HFF-Myc (cell line): Measurements from ENCODE around the gene KLK7.

Experiments used
- DNase-seq: peaks from one replicate; pipeline ENCODE4 v3.0.0-alpha.2; 2011; ENCODE audit warnings: low read depth; ENCODE audit errors: extremely low read depth
- H3K4me3 ChIP-seq: replicated peaks from 2 replicates; pipeline ENCODE4 v1.5.1; 2011; ENCODE audit warnings: low read depth, mild to moderate bottlenecking, control low read depth, low read length
- CTCF ChIP-seq: IDR thresholded peaks from 2 replicates; pipeline ENCODE4 v1.5.1; 2012; ENCODE audit warnings: mild to moderate bottlenecking, low read depth, low read length, control low read depth; ENCODE audit errors: missing control alignments

Gene KLK7

GRCh38 chr19:50943074-50943828 lies 40.5 kb downstream of the KLK7 start:
- DNase-seq, result no peak
- no peak for TF ChIP-seq CTCF
- no peak overlapping the region for H3K4me3 ChIP-seq

GRCh38 chr19:50939596-50939995 lies 44.1 kb downstream of the KLK7 start:
- no peak overlapping the region for H3K4me3 ChIP-seq
- DNase-seq, result no peak
- no peak for TF ChIP-seq CTCF

- no peak for DNase-seq
- H3K4me3 ChIP-seq, result no peak overlapping the region
- no peak for TF ChIP-seq CTCF
Measured at GRCh38 chr19:50933640-50934039, 50.1 kb downstream of the KLK7 start.

GRCh38 chr19:50932690-50933083 lies 51.0 kb downstream of the KLK7 start:
- no peak for TF ChIP-seq CTCF
- DNase-seq, result no peak

GRCh38 chr19:50932018-50932689 lies 51.6 kb downstream of the KLK7 start:
- no peak overlapping the region for H3K4me3 ChIP-seq
- no peak for DNase-seq
- no peak for TF ChIP-seq CTCF

More at GRCh38 chr19:50932690-50933083, 51.0 kb downstream of the KLK7 start:
- H3K4me3 ChIP-seq, result no peak overlapping the region

GRCh38 chr19:50931023-50931422 lies 52.7 kb downstream of the KLK7 start:
- DNase-seq, result no peak
- no peak for TF ChIP-seq CTCF
- no peak overlapping the region for H3K4me3 ChIP-seq
